ENCODE measurements around the gene CNTNAP5. TPM values are rescaled to one million over a fixed set of nuclear protein-coding genes. Genes with fewer than 3 reads are reported as not detected.

CNTNAP5 gene
- total RNA-seq, 2 donors from 2014 or later = 0.11 TPM; not detected in 1

DNA sequence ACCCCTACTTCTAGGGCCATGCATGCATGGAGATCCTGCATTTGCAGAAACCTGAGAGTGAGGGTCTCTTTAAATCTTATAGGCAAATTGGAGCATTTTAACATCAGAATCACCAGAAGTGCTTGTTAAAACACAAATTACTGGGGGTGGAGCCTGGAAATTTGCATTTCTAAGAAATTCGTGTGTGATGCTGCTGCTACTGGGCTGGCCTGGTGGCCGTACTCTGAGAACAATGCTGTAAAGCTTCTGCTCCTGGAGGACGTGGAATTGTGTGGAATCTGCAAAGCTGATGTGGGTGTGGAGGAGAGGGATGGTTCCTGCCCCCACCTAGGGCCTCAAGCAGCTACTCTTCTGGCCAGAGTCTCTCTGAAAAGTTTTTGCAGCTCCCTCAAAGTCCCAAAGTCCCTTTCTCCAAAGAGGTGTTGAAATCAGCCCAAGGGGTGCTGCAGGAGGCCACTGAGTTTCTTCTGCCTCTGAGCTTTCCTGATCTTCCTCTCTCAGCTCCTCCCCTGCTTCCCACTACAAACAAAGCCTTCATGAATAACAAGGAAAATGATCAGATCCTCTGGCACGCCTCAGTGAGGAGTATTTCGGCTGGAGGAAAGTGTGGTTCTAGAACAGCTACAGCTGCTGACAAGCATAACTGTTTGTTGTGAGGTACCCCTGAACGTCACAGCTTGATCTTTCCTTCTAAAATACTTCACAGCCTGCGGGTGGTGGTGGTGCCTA, 508.3 kb downstream of the CNTNAP5 start:
- Histone ChIP-seq H3K9me3 (no peaks in the 10 kb centered on the region), H3K27me3 (replicated peaks; ENCODE audit: insufficient read depth) (no peaks in the 10 kb centered on the region), H3K27ac (no peak overlapping the region), H3K4me1 (replicated peaks) (no peaks in the 10 kb centered on the region), H3K4me3 (no peak overlapping the region), H3K36me3 (no peaks in the 10 kb centered on the region)
- intact Hi-C loops (cut with DNase I) = no loop called here
- TF ChIP-seq POLR2A (IDR thresholded peaks at IDR 0.05) (no peak), POLR2AphosphoS5 (IDR thresholded peaks at IDR 0.05) (no peak)
- TF ChIP-seq, protein P1, sequence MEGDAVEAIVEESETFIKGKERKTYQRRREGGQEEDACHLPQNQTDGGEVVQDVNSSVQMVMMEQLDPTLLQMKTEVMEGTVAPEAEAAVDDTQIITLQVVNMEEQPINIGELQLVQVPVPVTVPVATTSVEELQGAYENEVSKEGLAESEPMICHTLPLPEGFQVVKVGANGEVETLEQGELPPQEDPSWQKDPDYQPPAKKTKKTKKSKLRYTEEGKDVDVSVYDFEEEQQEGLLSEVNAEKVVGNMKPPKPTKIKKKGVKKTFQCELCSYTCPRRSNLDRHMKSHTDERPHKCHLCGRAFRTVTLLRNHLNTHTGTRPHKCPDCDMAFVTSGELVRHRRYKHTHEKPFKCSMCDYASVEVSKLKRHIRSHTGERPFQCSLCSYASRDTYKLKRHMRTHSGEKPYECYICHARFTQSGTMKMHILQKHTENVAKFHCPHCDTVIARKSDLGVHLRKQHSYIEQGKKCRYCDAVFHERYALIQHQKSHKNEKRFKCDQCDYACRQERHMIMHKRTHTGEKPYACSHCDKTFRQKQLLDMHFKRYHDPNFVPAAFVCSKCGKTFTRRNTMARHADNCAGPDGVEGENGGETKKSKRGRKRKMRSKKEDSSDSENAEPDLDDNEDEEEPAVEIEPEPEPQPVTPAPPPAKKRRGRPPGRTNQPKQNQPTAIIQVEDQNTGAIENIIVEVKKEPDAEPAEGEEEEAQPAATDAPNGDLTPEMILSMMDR (IDR thresholded peaks at IDR 0.05) = no peak
- no peak for DNase-seq (ENCODE audit: low spot score)
- WGBS = 60% methylated on average over 7 of the region's 7 CpGs

DNA sequence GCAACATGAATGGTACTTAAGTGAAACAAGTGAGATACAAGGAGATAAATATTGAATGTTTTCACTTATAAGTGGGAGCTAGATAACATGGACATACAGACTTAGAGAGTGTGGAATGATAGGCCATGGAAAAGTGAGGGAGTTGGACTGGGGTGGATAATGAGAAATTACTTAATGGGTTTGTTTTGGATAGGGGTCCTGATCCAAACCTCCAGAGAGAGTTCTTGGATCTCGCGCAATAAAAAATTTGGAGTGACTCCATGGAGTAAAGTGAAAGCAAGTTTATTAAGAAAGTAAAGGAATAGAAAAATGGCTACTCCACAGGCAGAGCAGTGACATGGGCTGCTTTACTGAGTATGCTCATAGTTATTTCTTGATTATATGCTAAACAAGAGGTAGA, 508.9 kb downstream of the CNTNAP5 start:
- H3K27ac ChIP-seq = no peak overlapping the region
- H3K4me1 ChIP-seq (replicated peaks) = no peaks in the 10 kb centered on the region
- no peak overlapping the region for H3K4me3 ChIP-seq
- no peak for TF ChIP-seq POLR2A (IDR thresholded peaks at IDR 0.05)
- TF ChIP-seq POLR2AphosphoS5 (IDR thresholded peaks at IDR 0.05) = no peak
- TF ChIP-seq, protein P1 (IDR thresholded peaks at IDR 0.05) = no peak
- intact Hi-C loops (cut with DNase I) = no loop called here
- H3K36me3 ChIP-seq = no peaks in the 10 kb centered on the region
- no peaks in the 10 kb centered on the region for H3K27me3 ChIP-seq (replicated peaks; ENCODE audit: insufficient read depth)
- H3K9me3 ChIP-seq = no peaks in the 10 kb centered on the region
- WGBS = 60% methylated on average over 2 of the region's 2 CpGs
- no peak for DNase-seq (ENCODE audit: low spot score)

DNA sequence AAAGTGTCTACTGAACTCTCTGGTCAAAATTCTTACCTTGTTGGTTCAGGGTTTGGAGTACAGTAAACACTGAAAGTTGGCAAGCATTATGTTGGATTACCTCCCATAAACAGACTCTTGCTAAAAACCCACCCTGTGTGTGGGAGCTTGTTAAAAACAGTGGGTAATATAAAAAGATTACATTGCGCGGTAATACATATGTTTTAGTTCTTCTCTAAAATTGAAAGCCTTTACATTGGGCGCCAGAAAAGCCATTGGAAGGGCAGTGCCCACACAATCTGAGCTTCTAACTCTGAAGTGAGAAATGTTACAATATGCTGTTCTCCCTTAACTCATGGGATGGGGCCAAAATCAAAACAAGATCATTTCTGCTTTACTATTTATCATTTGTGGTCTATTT, 510.7 kb downstream of the CNTNAP5 start:
- H3K27ac ChIP-seq = no peak overlapping the region
- intact Hi-C loops (cut with DNase I) = no loop called here
- H3K4me1 ChIP-seq (replicated peaks) = no peaks in the 10 kb centered on the region
- H3K4me3 ChIP-seq = no peak overlapping the region
- H3K36me3 ChIP-seq = no peaks in the 10 kb centered on the region
- no peak for TF ChIP-seq POLR2AphosphoS5 (IDR thresholded peaks at IDR 0.05)
- TF ChIP-seq, protein P1 (IDR thresholded peaks at IDR 0.05) = no peak
- no peak for TF ChIP-seq POLR2A (IDR thresholded peaks at IDR 0.05)
- H3K9me3 ChIP-seq = no peaks in the 10 kb centered on the region
- no peaks in the 10 kb centered on the region for H3K27me3 ChIP-seq (replicated peaks; ENCODE audit: insufficient read depth)
- WGBS = 44% methylated on average over 3 of the region's 3 CpGs
- no peak for DNase-seq (ENCODE audit: low spot score)

DNA sequence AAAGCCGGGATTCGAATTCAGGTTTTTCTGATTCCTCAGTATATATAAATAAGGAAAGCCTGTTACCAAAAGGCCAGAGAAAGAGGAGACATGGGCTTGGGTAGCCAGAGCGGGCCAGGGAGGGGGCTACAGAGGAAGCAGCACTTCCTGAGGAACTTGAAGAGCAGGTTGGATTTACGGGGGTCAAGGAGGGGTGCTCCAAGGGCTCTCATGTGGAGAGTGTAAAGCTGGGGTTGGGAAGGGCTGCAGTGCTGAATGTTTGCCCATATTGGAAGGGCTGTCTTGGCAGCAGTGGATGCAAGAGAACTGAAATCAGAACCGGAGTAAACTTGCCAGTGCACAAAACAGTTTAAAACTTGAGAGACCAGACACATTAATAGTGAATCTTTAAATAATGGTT, 511.5 kb downstream of the CNTNAP5 start:
- no peak overlapping the region for H3K27ac ChIP-seq
- no peaks in the 10 kb centered on the region for H3K36me3 ChIP-seq
- H3K27me3 ChIP-seq (replicated peaks; ENCODE audit: insufficient read depth) = no peaks in the 10 kb centered on the region
- 38% methylated on average over 5 of the region's 5 CpGs for WGBS
- no peaks in the 10 kb centered on the region for H3K4me1 ChIP-seq (replicated peaks)
- H3K4me3 ChIP-seq = no peak overlapping the region
- H3K9me3 ChIP-seq = no peaks in the 10 kb centered on the region
- TF ChIP-seq POLR2A (IDR thresholded peaks at IDR 0.05) = no peak
- no peak for TF ChIP-seq POLR2AphosphoS5 (IDR thresholded peaks at IDR 0.05)
- TF ChIP-seq, protein P1 (IDR thresholded peaks at IDR 0.05) = no peak
- intact Hi-C loops (cut with DNase I) = no loop called here
- DNase-seq (ENCODE audit: low spot score) = no peak

DNA sequence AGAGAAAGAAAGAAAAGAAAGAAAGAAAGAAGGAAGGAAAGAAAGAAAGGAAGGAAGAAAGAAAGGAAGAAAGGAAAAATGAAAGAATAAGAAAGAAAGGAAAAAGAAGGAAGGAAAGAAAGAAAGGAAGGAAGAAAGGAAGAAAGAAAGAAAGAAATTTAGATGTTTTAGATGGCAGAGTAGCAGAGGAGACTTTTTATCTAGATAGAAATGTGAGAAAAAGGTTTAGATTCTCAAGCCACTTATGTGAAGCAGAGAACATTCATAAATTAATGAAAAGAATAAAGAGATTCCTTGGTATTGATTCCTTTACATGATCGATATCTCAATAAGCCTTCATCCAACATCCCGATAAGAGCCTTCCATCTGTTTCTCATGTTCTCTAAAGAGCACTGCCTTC, 513.5 kb downstream of the CNTNAP5 start:
- no peaks in the 10 kb centered on the region for H3K9me3 ChIP-seq
- H3K4me3 ChIP-seq = no peak overlapping the region
- H3K27ac ChIP-seq = no peak overlapping the region
- no peaks in the 10 kb centered on the region for H3K4me1 ChIP-seq (replicated peaks)
- H3K27me3 ChIP-seq (replicated peaks; ENCODE audit: insufficient read depth) = no peaks in the 10 kb centered on the region
- no peaks in the 10 kb centered on the region for H3K36me3 ChIP-seq
- TF ChIP-seq POLR2AphosphoS5 (IDR thresholded peaks at IDR 0.05) (no peak), POLR2A (IDR thresholded peaks at IDR 0.05) (no peak)
- TF ChIP-seq, protein P1 (IDR thresholded peaks at IDR 0.05) = no peak
- WGBS = 93% methylated on average over 2 of the region's 2 CpGs
- DNase-seq (ENCODE audit: low spot score) = no peak
- intact Hi-C loops (cut with DNase I) = no loop called here
